ENCODE measurements around the gene CLEC17A.

DNA sequence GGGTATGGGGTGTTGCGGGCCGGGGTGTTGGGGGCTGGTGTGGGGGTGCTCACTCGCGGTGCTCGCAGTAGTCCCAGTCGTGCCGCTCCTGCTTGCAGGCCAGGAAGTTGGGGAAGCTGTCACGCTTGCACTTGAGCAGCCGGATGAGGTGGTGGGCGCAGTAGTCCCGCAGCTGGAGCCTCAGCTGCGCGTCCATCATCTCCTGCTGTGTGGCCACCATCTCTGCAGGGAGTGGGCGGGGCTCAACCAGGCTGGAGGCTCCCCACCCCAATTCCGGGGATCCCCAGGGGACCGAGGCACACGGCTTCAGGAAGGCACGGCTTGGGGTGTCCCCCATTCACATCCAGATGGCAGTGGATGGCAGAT, 16.2 kb upstream of the CLEC17A start:
- TF ChIP-seq POLR2AphosphoS5 (IDR thresholded peaks at IDR 0.05; ENCODE audit: insufficient read depth in 1 of 2, low read depth in 1 of 2), result no peak
- TF ChIP-seq, protein P1, sequence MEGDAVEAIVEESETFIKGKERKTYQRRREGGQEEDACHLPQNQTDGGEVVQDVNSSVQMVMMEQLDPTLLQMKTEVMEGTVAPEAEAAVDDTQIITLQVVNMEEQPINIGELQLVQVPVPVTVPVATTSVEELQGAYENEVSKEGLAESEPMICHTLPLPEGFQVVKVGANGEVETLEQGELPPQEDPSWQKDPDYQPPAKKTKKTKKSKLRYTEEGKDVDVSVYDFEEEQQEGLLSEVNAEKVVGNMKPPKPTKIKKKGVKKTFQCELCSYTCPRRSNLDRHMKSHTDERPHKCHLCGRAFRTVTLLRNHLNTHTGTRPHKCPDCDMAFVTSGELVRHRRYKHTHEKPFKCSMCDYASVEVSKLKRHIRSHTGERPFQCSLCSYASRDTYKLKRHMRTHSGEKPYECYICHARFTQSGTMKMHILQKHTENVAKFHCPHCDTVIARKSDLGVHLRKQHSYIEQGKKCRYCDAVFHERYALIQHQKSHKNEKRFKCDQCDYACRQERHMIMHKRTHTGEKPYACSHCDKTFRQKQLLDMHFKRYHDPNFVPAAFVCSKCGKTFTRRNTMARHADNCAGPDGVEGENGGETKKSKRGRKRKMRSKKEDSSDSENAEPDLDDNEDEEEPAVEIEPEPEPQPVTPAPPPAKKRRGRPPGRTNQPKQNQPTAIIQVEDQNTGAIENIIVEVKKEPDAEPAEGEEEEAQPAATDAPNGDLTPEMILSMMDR (IDR thresholded peaks at IDR 0.05), result no peak
